Small intestine (tissue), 7 donors: ENCODE measurements around the gene KRR1. TPM values are rescaled to one million over a fixed set of nuclear protein-coding genes. Genes with fewer than 3 reads are reported as not detected.
"Not testable (repeated sequence)": the region's sequence is repeated elsewhere in the genome, so short reads cannot be mapped to it uniquely, and the experiment has no call there.

ENCODE experiments used
- DNase-seq, 2 donors: peaks; one replicate each; pipeline versions ENCODE4 v3.0.0 to v3.0.0-alpha.2; 2013
- FAIRE-seq: peaks from 2 replicates; lab custom pipeline; 2012; peaks lifted over from hg19 to GRCh38; lab: Jason Lieb, UNC
- H3K27ac ChIP-seq, 3 donors: one replicate each; pipeline ENCODE4 v1.5.1; 2013; ENCODE audit warnings: low read length in 2 of 3, mild to moderate bottlenecking in 2 of 3, control low read depth in 1 of 3, inconsistent platforms in 1 of 3, low read depth in 1 of 3, moderate library complexity in 1 of 3
- H3K27me3 ChIP-seq, 3 donors: one replicate each; pipeline ENCODE4 v1.6.1; 2013; ENCODE audit warnings: low read length in 3 of 3, inconsistent platforms in 1 of 3; ENCODE audit not compliant: control insufficient read depth in 3 of 3, insufficient read depth in 3 of 3
- H3K36me3 ChIP-seq, 3 donors: one replicate each; pipeline ENCODE4 v1.6.1; 2013; ENCODE audit warnings: low read length in 3 of 3, inconsistent platforms in 1 of 3, low read depth in 1 of 3, mild to moderate bottlenecking in 1 of 3, moderate library complexity in 1 of 3; ENCODE audit not compliant: control insufficient read depth in 3 of 3, insufficient read depth in 2 of 3
- H3K4me1 ChIP-seq, 3 donors: one replicate each; pipeline ENCODE4 v1.6.1; 2013; ENCODE audit warnings: low read length in 2 of 3, inconsistent platforms in 1 of 3, low read depth in 1 of 3, mild to moderate bottlenecking in 1 of 3, moderate library complexity in 1 of 3; ENCODE audit not compliant: control insufficient read depth in 3 of 3, insufficient read depth in 2 of 3
- H3K4me3 ChIP-seq, 3 donors: one replicate each; pipeline ENCODE4 v1.5.1; 2013; ENCODE audit warnings: low read length in 3 of 3, control low read depth in 1 of 3, inconsistent platforms in 1 of 3, low read depth in 1 of 3, mild to moderate bottlenecking in 1 of 3, moderate library complexity in 1 of 3
- H3K9me3 ChIP-seq, 2 donors: one replicate each; pipeline ENCODE4 v1.6.1; 2013; ENCODE audit warnings: low read depth in 1 of 2, low read length in 1 of 2; ENCODE audit not compliant: control insufficient read depth in 2 of 2, insufficient read depth in 1 of 2
- WGBS, 3 donors: extraction: QIAGEN DNeasy Blood & Tissue Kit; methylation state at CpG; one replicate each; pipeline ENCODE4 v1.1.7; 2013; 5-methylcytosine and 5-hydroxymethylcytosine counted together
- polyA plus RNA-seq, 4 donors: library from polyadenylated mRNA; stranded (reverse) in 3 of 4; unstranded in 1 of 4; fragments of 200-250 nt in 3 of 4; fragments of 120-200 nt in 1 of 4; gene quantifications; one replicate each; pipeline versions ENCODE4 v1.2.1 to v1.2.3, GENCODE V29; 2013
- donor health status: healthy with polysubstance abuse.
- donor health status: control.
- donor health status: control.
- donor health status: Bipolar disorder and iron deficiency.
- donor health status: healthy.

The KRR1 gene
- polyA plus RNA-seq, 4 donors: 10.0 to 40.7 (median 16.7) TPM

DNA sequence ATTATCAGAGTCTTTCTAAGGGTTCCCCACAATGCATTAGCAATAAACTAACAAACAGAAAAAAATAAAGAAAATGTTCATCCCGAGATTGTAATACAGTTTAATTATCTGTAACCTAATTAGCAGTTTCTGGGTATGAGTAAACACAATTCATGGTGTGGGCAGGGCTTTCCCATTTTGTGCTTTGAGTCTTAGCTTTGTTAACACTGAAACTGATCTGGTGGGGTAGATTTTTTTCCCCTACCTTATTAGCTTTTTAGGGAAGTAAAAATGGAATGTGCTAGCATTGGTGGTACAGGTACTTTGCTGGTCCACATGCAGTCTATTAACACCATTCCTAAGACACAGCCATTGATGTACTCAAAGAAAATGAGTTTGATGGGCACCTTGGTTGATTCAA is 18.4 kb upstream of the KRR1 start:
- Histone ChIP-seq H3K9me3 (no peaks in the 10 kb centered on the region), H3K4me3 (no peak overlapping the region), H3K36me3 (no peaks in the 10 kb centered on the region), H3K27me3 (no peaks in the 10 kb centered on the region), H3K27ac (no peak overlapping the region), H3K4me1 (no peaks in the 10 kb centered on the region)
- WGBS, 3 donors: 26 to 52% (median 30%) methylated on average over 1 of the region's 1 CpG
- DNase-seq: no peak
- FAIRE-seq: no peak

DNA sequence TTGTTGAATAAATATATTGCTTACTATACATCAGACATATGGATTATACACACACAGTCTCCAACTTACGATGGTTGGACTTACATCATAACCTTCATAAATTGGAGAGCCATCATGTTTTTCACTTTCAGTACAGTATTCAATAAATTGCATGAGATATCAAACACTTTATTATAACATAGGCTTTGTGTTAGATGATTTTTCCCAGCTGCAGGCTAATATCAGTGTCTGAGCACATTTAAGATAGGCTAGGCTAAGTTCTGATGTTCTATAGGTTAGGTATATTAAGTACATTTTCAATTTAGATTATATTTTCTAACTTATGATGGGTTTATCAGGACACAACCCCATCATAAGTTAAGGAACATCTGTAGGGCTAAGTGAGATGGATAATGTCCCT is 17.9 kb upstream of the KRR1 start:
- no peaks in the 10 kb centered on the region for H3K27me3 ChIP-seq
- no peaks in the 10 kb centered on the region for H3K9me3 ChIP-seq
- H3K27ac ChIP-seq: no peak overlapping the region
- WGBS, 3 donors: 87 to 95% (median 90%) methylated on average over 1 of the region's 1 CpG
- H3K36me3 ChIP-seq: no peaks in the 10 kb centered on the region
- no peak for FAIRE-seq
- H3K4me3 ChIP-seq: no peak overlapping the region
- no peak for DNase-seq
- no peaks in the 10 kb centered on the region for H3K4me1 ChIP-seq

- DNase-seq: no peak
- WGBS, 3 donors: 81 to 89% (median 87%) methylated on average over 2 of the region's 2 CpGs
Observed at GRCh38 chr12:75528692-75529091, 17.3 kb upstream of the KRR1 start.

DNA sequence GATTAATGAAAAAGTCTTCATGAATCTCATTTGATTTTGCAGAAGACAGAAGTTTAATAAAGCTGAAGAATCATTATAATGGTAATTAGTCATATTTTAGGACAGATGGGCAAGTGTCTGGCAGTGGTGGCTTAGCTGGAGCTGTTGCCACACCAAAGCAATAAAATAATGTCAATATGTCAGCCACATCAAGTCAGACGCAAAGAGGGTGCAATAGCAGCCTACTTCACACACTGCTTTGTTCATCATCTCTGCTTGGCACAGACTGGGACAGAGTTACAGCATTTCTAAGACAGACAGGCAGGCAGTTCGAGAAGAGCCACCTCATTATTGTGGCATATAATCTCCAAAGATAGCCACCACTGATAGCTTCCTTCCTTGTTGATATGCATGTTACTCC is 16.9 kb upstream of the KRR1 start:
- FAIRE-seq: no peak
- no peaks in the 10 kb centered on the region for H3K9me3 ChIP-seq
- H3K27ac ChIP-seq: no peak overlapping the region
- H3K4me3 ChIP-seq: no peak overlapping the region
- H3K4me1 ChIP-seq: no peaks in the 10 kb centered on the region
- no peaks in the 10 kb centered on the region for H3K27me3 ChIP-seq
- 45 to 65% (median 46%) methylated on average over 2 of the region's 2 CpGs for WGBS, 3 donors
- DNase-seq: no peak
- H3K36me3 ChIP-seq: no peaks in the 10 kb centered on the region

More at GRCh38 chr12:75528692-75529091, 17.3 kb upstream of the KRR1 start:
- no peak overlapping the region for H3K27ac ChIP-seq
- H3K9me3 ChIP-seq: no peaks in the 10 kb centered on the region
- no peaks in the 10 kb centered on the region for H3K27me3 ChIP-seq
- no peaks in the 10 kb centered on the region for H3K36me3 ChIP-seq
- no peaks in the 10 kb centered on the region for H3K4me1 ChIP-seq
- H3K4me3 ChIP-seq: no peak overlapping the region
- no peak for FAIRE-seq

GRCh38 chr12:75526655-75527511 is 15.5 kb upstream of the KRR1 start:
- Histone ChIP-seq H3K9me3 (no peaks in the 10 kb centered on the region), H3K4me1 (no peaks in the 10 kb centered on the region), H3K36me3 (no peaks in the 10 kb centered on the region), H3K27ac (no peak overlapping the region), H3K27me3 (no peaks in the 10 kb centered on the region), H3K4me3 (no peak overlapping the region)
- FAIRE-seq (no peak), DNase-seq (peak; percentile 55 to 61)
- WGBS, 3 donors: 28 to 33% (median 30%) methylated on average over 4 of the region's 4 CpGs

- no peak for DNase-seq
- H3K4me1 ChIP-seq: no peaks in the 10 kb centered on the region
- H3K9me3 ChIP-seq: no peaks in the 10 kb centered on the region
- H3K27ac ChIP-seq: no peak overlapping the region
- no peak overlapping the region for H3K4me3 ChIP-seq
- H3K27me3 ChIP-seq: no peaks in the 10 kb centered on the region
- no peaks in the 10 kb centered on the region for H3K36me3 ChIP-seq
- 33 to 51% (median 40%) methylated on average over 1 of the region's 1 CpG for WGBS, 3 donors
- no peak for FAIRE-seq
Observed at GRCh38 chr12:75525263-75525662, 13.9 kb upstream of the KRR1 start.

- H3K9me3 ChIP-seq, FAIRE-seq, H3K4me3 ChIP-seq, DNase-seq, H3K27me3 ChIP-seq, H3K4me1 ChIP-seq, H3K36me3 ChIP-seq, H3K27ac ChIP-seq: not testable (repeated sequence)
- 88 to 90% (median 89%) methylated on average over 5 of the region's 5 CpGs for WGBS, 3 donors
Observed at GRCh38 chr12:75522124-75522523, 10.7 kb upstream of the KRR1 start.

DNA sequence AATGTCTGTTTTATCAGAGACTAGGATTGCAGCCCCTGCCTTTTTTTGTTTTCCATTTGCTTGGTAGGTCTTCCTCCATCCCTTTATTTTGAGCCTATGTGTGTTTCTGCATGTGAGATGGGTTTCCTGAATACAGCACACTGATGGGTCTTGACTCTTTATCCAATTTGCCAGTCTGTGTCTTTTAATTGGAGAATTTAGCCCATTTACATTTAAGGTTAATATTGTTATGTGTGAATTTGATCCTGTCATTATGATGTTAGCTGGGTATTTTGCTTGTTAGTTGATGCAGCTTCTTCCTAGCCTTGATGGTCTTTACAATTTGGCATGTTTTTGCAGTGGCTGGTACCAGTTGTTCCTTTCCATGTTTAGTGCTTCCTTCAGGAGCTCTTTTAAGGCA is 9.8 kb upstream of the KRR1 start:
- not testable (repeated sequence) for FAIRE-seq, H3K4me1 ChIP-seq, H3K9me3 ChIP-seq, DNase-seq, H3K4me3 ChIP-seq, H3K36me3 ChIP-seq, H3K27ac ChIP-seq, H3K27me3 ChIP-seq

DNA sequence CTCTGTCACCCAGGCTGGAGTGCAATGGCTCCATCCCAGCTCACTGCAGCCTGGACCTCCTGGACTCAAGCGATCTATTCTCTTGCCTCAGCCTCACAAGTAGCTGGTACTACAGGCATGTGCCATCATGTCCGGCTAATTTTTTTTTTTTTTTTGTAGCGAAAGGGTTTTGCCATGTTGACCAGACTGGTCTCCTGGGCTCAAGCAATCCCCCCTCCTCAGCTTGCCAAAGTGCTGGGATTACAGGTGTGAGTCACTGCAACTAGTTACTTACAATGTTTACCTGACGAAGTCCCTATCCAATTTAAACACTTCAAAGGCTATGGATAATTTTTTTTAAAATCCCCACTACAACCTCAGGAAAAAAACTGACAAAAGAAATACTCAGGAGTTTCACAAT is 1.8 kb downstream of the KRR1 start:
- FAIRE-seq (no peak), DNase-seq (no peak)
- Histone ChIP-seq H3K4me3 (no peak overlapping the region), H3K4me1 (peaks cover 0 to 2% (median 0%) of the 10 kb centered on the region in 3 donors), H3K27me3 (no peaks in the 10 kb centered on the region), H3K36me3 (no peaks in the 10 kb centered on the region), H3K27ac (no peak overlapping the region), H3K9me3 (no peaks in the 10 kb centered on the region)
- WGBS, 3 donors: 64 to 76% (median 76%) methylated on average over 3 to 4 of the region's 4 CpGs
